ENCODE measurements around the gene ITGA1.
"Not testable (repeated sequence)": the region's sequence is repeated elsewhere in the genome, so short reads cannot be mapped to it uniquely, and the experiment has no call there.

Gene ITGA1

DNA sequence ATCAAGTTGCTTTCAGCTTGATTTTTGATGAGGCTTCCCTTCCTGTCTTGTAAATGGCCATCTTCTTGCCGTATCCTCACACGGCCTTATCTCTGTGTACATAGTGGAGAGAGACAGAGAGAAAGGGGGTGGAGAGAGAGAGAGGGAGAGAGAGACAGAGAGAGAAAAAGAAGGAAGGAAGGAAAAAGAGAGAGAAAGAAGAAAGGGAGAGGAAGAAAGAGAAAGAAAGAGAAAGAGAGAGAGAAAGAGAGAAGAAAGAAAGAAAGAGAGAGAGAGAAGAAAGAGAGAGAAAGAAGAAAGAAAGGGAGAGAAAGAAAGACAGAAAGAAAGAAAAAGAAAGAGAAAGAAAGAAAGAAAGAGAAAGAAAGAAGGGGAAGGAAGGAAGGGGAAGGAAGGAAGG is 46.6 kb downstream of the ITGA1 start:
- no peak for DNase-seq

DNA sequence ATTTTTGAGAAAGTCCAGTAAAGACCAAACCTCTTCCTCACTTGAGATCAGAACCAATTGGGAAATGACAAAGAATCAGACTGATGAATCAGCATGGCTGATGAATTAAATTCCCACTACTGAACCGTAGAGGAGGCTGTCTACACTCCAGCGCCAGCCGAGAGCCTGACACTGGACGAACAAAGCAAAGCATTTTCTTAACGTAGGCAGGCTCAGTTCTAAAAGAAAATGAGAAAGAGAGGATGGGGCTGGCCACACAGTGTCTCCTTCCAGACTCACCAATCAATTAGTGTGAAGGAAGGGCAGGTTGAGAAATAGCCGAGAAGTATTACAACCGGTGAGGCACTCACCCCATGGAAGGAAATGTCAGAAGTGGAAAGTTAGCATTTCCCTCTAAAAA is 49.4 kb downstream of the ITGA1 start:
- no peak for DNase-seq

GRCh38 chr5:52837591-52838001 is 49.9 kb downstream of the ITGA1 start:
- DNase-seq: no peak

GRCh38 chr5:52838326-52839015 is 50.8 kb downstream of the ITGA1 start:
- no peak for DNase-seq

DNA sequence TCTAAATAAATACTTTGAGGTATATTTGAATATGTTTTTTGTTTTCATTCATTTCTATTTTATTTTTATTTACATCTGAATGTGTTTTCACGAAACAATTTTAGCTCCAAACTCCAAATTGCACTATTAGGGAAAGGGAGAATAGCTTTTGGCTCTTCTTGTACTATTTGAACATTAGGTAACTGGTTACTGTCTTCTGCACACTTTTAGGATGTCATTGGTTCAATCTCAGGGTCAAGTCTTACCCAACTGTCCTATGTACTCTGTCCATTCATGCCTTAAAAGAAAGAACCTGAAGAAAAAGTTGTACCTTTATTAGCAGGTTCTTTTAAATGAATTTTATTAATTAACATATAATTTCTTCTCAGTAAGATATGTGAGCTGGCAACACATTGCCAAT is 51.6 kb downstream of the ITGA1 start:
- DNase-seq: no peak

DNA sequence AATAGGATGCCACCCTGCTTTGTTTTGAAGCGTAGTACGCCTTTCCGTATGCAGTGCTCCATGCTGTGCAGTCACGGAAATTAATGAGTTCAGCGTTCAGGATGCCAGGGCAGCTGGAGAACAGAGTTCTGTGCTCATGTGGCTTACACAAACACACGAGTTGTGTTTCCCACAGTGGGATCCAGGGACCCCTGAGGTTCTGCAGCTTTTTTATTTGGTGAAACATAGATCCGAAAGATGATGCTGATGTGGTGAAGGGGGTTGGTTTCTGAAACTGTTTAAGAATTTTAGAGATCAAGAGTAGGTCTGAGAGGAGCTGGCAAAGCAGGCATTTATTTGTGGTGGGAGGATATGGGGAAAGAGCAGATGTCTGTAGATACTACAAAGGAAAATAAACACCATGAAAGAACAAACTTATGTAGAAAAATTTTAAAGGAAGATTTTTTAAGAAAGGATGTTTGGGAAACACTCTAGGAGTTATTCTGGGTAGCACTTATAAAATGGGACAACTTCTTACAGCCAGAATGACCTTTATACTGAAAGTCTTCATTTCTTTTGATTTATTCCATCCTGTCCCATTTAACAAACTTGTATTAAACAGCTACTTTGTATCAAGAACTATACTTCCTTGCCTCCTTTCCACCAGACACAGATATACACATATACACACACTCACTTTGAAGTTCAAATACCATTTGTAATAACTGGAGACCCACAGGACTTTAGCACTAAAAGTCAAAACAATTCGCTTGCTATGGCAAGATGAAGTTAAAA is 52.7 kb downstream of the ITGA1 start:
- no peak for DNase-seq

GRCh38 chr5:52841114-52841513 is 53.4 kb downstream of the ITGA1 start:
- DNase-seq: no peak

GRCh38 chr5:52842111-52842510 is 54.4 kb downstream of the ITGA1 start:
- DNase-seq: no peak

DNA sequence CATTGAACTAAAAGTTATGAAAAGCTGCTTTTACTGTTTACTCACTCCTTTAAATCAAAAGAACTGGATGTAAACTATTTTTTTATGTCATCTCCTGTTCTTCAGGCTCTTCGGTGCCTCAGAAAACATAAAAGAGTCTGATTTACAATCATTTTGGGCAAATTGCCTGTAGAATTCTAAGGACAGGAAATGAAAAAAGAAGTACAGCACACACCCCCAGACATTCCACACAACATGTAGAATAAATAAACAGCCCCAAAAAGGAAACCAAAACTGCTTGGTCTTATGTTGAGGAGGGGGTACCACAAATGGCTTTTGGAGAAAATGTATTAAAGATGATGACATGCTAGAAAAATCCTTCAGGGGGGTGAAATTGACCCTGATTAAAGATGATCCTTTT is 57.2 kb downstream of the ITGA1 start:
- DNase-seq: no peak

GRCh38 chr5:52846182-52846842 is 58.6 kb downstream of the ITGA1 start:
- DNase-seq: no peak

- not testable (repeated sequence) for DNase-seq
Measured at GRCh38 chr5:52848688-52849087, 61.0 kb downstream of the ITGA1 start.

DNA sequence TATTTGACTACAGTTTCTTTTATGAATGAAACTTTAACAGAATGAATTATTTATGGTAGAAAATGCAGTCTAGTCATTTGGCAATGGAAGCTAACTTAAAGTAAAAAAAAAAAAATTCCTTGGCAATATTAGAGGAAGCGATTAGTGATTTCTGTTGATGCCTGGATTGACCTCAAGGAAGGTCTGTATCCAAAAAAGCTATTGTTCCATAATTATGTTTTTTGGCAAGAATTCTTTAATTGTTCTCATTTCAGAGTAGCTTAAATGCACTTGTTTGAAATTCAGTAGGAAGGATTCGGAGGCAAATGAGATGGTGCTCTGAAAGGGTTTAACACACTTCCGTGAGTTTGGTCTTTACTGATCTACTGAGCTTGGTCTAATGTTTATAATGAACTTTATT is 61.8 kb downstream of the ITGA1 start:
- DNase-seq: no peak

GRCh38 chr5:52853650-52854049 is 65.9 kb downstream of the ITGA1 start:
- no peak for DNase-seq

DNA sequence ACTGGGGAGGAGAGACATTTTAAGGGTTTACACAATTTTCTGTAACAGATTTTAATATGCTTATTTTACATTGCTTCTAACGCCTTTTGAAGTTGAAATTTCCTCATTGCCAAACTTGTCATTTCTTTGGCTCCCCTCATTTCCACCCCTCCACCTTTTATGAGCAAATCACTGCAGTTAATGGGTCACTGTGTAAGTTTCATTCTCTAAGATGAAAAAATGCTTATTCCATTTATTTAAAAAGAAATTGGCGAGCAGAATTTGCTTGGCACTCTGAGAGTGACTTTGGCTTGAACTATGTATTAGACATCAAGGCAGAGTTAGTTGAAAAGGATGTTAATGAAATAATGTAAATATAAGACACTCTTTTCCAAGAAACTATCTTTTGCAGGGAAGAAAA is 66.6 kb downstream of the ITGA1 start:
- DNase-seq: no peak

- no peak for DNase-seq
Measured at GRCh38 chr5:52854949-52855348, 67.2 kb downstream of the ITGA1 start.

- no peak for DNase-seq
Measured at GRCh38 chr5:52856564-52856963, 68.8 kb downstream of the ITGA1 start.

- DNase-seq: no peak
Measured at GRCh38 chr5:52859628-52860027, 71.9 kb downstream of the ITGA1 start.

DNA sequence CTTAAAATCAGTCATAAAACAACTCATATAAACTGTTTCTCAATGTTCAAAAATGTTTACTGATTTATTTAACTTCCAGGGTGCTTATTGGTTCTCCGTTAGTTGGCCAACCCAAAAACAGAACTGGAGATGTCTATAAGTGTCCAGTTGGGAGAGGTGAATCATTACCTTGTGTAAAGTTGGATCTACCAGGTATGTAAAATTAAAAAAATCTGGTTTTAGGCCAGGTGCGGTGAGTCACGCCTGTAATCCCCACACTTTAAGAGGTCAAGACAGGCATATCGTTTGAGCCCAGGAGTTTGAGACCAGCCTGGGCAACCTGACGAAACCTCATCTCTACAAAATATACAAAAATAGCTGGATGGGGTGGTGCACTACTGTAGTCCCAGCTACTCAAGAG is 73.7 kb downstream of the ITGA1 start:
- no peak for DNase-seq

GRCh38 chr5:52863715-52864290 is 76.1 kb downstream of the ITGA1 start:
- DNase-seq: no peak

GRCh38 chr5:52864371-52864770 is 76.7 kb downstream of the ITGA1 start:
- DNase-seq: no peak

DNA sequence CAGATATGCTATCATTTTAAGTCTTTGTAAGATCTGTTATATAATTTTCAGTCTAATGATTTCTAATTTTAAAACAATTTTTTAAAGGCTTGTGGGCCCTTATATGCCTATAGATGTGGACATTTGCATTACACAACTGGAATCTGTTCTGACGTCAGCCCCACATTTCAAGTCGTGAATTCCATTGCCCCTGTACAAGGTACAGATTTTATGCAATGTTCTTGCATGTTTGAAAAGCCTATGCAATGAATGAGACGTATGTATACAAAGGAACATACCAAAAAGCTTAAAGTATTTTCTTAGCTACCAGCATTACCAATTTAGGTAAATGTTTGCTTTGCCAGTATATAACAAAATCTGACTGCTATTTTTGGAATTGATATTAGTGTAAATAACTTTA is 77.2 kb downstream of the ITGA1 start:
- no peak for DNase-seq

DNA sequence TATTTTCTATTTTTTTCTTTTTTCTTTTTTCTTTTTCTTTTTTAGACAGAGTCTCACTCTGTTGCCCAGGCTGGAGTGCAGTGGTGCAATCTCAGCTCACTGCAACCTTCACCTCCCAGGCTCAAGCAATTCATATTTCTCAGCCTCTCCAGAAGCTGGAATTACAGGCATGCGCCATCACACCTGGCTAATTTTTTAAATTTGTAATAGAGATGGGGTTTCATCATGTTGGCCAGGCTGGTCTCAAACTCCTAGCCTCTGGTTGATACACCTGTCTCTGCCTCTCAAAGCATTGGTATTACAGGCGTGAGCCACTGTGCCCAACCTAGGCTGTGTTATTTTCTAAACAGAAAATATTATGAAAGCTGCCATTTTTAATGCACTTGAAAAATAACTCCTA is 78.3 kb downstream of the ITGA1 start:
- DNase-seq: not testable (repeated sequence)

- DNase-seq: no peak
Measured at GRCh38 chr5:52867809-52868208, 80.1 kb downstream of the ITGA1 start.

DNA sequence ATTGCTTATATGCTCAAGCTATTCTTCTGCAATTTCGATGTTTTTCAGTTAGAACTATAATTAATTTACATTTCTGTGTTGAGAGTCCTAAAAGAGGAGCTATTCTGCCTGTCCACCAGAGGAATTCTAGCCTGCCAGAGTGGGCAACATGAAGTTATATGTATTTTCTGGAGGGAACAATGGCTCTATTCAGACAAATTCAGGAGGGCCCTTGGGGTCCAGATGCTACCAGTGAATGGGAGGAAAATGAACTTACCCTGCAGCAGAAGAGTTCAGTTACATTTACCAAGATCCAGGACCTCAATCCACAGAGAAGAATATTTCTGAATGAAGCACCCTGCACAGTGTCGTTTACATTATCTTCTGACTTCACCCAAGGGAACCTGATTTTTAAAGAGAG is 80.7 kb downstream of the ITGA1 start:
- DNase-seq: no peak
